Neural cell (in vitro differentiated cells): ENCODE data around the gene GLIS2.
A peak's percentile ranks its signal among the peaks of the same experiment; 100 is the strongest.

ENCODE experiments used
- CTCF ChIP-seq: fragments of 450-650 bp; IDR thresholded peaks from 2 replicates; pipeline ENCODE4 v1.5.1; 2014; ENCODE audit warnings: antibody characterized with exemption, mild to moderate bottlenecking, moderate library complexity; ENCODE audit not compliant: poor library complexity, severe bottlenecking
- EP300 ChIP-seq: fragments of 450-650 bp; conservative IDR thresholded peaks from 2 replicates; pipeline ENCODE4 v1.6.1; 2014; ENCODE audit warnings: antibody characterized with exemption, mild to moderate bottlenecking, moderate library complexity; ENCODE audit not compliant: poor library complexity, severe bottlenecking
- POLR2AphosphoS5 ChIP-seq: IDR thresholded peaks from 2 replicates; pipeline ENCODE4 v1.6.1; 2012

DNA sequence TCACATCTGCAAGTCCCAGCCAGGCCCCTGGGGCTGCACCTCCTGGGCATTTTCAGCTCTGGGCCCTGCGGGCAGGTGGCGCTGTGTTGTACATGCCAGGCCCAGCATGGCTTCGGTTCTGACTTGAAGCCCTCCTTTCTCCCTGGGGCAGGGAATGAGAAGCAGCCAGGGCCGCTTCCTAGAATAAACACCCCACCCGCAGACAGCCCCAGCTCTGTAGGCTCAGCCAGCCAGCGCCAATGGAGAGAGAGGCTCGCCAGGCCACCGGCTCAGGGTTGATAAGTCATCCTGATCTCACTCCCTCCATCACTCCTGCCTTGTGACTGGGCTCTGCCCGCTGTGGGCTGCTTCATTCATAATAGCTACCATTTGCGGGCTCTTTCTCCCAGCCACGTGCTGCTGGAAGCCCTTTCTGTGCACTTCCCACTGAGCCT lies 6.0 kb upstream of the GLIS2 start:
- peak; percentile 37 for TF ChIP-seq CTCF
- TF ChIP-seq POLR2AphosphoS5 = no peak
- TF ChIP-seq EP300 = no peak
